ENCODE measurements around the gene MANSC1.

The MANSC1 gene

GRCh38 chr12:12282202-12282601 is 67.8 kb downstream of the MANSC1 start:
- TF ChIP-seq CTCF (IDR thresholded peaks at IDR 0.05; ENCODE audit: low read depth, low read length): no peak
- H3K4me3 ChIP-seq (replicated peaks in 1 of 2; ENCODE audit: low read depth in 2 of 2, low read length in 2 of 2): no peak overlapping the region
- no peak for DNase-seq (ENCODE audit: low read depth in 2 of 2)

GRCh38 chr12:12281134-12281533 is 68.9 kb downstream of the MANSC1 start:
- TF ChIP-seq CTCF (IDR thresholded peaks at IDR 0.05; ENCODE audit: low read depth, low read length): no peak
- DNase-seq (ENCODE audit: low read depth in 2 of 2): no peak

GRCh38 chr12:12278899-12279298 is 71.1 kb downstream of the MANSC1 start:
- no peak for TF ChIP-seq CTCF (IDR thresholded peaks at IDR 0.05; ENCODE audit: low read depth, low read length)
- H3K4me3 ChIP-seq (replicated peaks in 1 of 2; ENCODE audit: low read depth in 2 of 2, low read length in 2 of 2): no peak overlapping the region
- DNase-seq (ENCODE audit: low read depth in 2 of 2): peak; percentile 45 to 59

More at GRCh38 chr12:12281134-12281533, 68.9 kb downstream of the MANSC1 start:
- no peak overlapping the region for H3K4me3 ChIP-seq (replicated peaks in 1 of 2; ENCODE audit: low read depth in 2 of 2, low read length in 2 of 2)

Data from cardiac fibroblast (primary cell).